ENCODE data around the gene FERMT3.

Gene FERMT3

DNA sequence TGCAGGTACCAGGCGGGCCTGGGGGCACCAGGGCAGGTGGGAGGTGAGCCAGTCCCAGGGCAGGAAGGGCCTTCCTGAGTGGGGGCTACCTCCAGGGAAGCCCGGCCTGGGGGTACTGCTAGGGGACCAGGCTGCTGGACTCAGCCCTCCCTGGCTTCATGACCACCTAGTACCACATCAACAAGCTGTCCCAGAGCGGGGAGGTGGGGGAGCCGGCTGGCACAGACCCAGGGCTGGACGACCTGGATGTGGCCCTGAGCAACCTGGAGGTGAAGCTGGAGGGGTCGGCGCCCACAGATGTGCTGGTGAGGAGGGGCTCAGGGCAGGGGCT, 12.8 kb downstream of the FERMT3 start:
- Histone ChIP-seq H3K27ac (ENCODE audit: insufficient read depth in 1 of 2, low read depth in 1 of 2, low read length in 2 of 2, poor library complexity in 1 of 2, severe bottlenecking in 2 of 2) (no peak overlapping the region), H3K9me3 (ENCODE audit: control extremely low read depth in 1 of 5, control insufficient read depth in 4 of 5, insufficient read depth in 2 of 5, low read depth in 1 of 5, low read length in 4 of 5) (no peaks in the 10 kb centered on the region), H3K27me3 (replicated peaks in 2 of 5; ENCODE audit: control insufficient read depth in 4 of 5, insufficient read depth in 5 of 5, low read length in 4 of 5) (no peaks in the 10 kb centered on the region), H3K4me3 (ENCODE audit: control insufficient read depth in 1 of 7, extremely low read depth in 1 of 7, insufficient read depth in 4 of 7, low read depth in 2 of 7, low read length in 6 of 7) (no peak overlapping the region), H3K4me1 (ENCODE audit: control extremely low read depth in 1 of 4, control insufficient read depth in 4 of 4, insufficient read depth in 4 of 4, low read length in 3 of 4) (peaks cover 0 to under 1% (median 0%) of the 10 kb centered on the region in 4 experiments), H3K36me3 (ENCODE audit: control insufficient read depth in 4 of 4, insufficient read depth in 4 of 4, low read length in 3 of 4) (peaks cover 12 to 75% (median 52%) of the 10 kb centered on the region in 4 experiments)
- ChIA-PET POLR2A (interaction anchor here (0.9 to 5.7 kb wide), 2 partner anchors 9 to 14 kb away, joined by 3 to 49 read pairs; partner anchors contain the start of gene FERMT3), CTCF (interaction anchor here (1.0 to 16.0 kb wide), 4 partner anchors 8 to 85 kb away, joined by 4 to 321 read pairs (median 5); partner anchors contain the start of gene FERMT3)
- no peak for DNase-seq
- WGBS (ENCODE audit: insufficient coverage), result 94% methylated on average over 6 of the region's 7 CpGs

DNA sequence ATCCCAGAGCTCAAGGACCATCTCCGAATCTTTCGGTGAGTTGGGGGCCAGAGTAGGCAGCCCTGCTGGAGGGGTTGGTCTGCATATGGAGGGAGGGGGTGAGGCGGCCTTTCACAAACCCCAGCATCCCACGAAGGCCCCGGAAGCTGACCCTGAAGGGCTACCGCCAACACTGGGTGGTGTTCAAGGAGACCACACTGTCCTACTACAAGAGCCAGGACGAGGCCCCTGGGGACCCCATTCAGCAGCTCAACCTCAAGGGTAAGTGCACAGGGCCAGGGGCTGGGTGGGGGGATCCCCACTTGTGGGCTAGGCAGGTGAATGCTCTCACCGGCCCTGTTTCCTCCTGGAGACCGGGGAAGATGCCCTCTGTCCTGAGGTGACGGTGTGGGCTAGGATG, 13.2 kb downstream of the FERMT3 start:
- DNase-seq, result no peak
- peaks cover 0 to 5% (median 1%) of the 10 kb centered on the region in 4 experiments for H3K4me1 ChIP-seq (ENCODE audit: control extremely low read depth in 1 of 4, control insufficient read depth in 4 of 4, insufficient read depth in 4 of 4, low read length in 3 of 4)
- no peaks in the 10 kb centered on the region for H3K27me3 ChIP-seq (replicated peaks in 2 of 5; ENCODE audit: control insufficient read depth in 4 of 5, insufficient read depth in 5 of 5, low read length in 4 of 5)
- H3K27ac ChIP-seq (ENCODE audit: insufficient read depth in 1 of 2, low read depth in 1 of 2, low read length in 2 of 2, poor library complexity in 1 of 2, severe bottlenecking in 2 of 2), result no peak overlapping the region
- no peak overlapping the region for H3K4me3 ChIP-seq (ENCODE audit: control insufficient read depth in 1 of 7, extremely low read depth in 1 of 7, insufficient read depth in 4 of 7, low read depth in 2 of 7, low read length in 6 of 7)
- ChIA-PET CTCF (interaction anchor here (2.0 to 16.0 kb wide), 2 partner anchors 11 to 84 kb away, joined by 4 to 321 read pairs; partner anchors contain the start of gene FERMT3), POLR2A (interaction anchor here (0.6 to 5.7 kb wide), 3 partner anchors 9 to 283 kb away, joined by 3 to 49 read pairs (median 3); partner anchors contain the start of gene FERMT3)
- H3K36me3 ChIP-seq (ENCODE audit: control insufficient read depth in 4 of 4, insufficient read depth in 4 of 4, low read length in 3 of 4), result peaks cover 12 to 73% (median 53%) of the 10 kb centered on the region in 4 experiments
- H3K9me3 ChIP-seq (ENCODE audit: control extremely low read depth in 1 of 5, control insufficient read depth in 4 of 5, insufficient read depth in 2 of 5, low read depth in 1 of 5, low read length in 4 of 5), result no peaks in the 10 kb centered on the region
- WGBS (ENCODE audit: insufficient coverage), result 100% methylated on average over 3 of the region's 10 CpGs

DNA sequence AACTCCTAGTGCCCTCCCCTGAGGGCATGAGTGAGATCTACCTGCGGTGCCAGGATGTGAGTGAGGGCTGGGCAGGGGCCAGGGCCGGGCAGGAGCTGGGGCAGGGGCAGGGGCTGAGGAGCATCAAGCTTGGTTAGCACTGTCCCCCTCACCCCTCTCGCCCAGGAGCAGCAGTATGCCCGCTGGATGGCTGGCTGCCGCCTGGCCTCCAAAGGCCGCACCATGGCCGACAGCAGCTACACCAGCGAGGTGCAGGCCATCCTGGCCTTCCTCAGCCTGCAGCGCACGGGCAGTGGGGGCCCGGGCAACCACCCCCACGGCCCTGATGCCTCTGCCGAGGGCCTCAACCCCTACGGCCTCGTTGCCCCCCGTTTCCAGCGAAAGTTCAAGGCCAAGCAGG, 13.8 kb downstream of the FERMT3 start:
- Histone ChIP-seq H3K27ac (ENCODE audit: insufficient read depth in 1 of 2, low read depth in 1 of 2, low read length in 2 of 2, poor library complexity in 1 of 2, severe bottlenecking in 2 of 2) (no peak overlapping the region), H3K4me3 (ENCODE audit: control insufficient read depth in 1 of 7, extremely low read depth in 1 of 7, insufficient read depth in 4 of 7, low read depth in 2 of 7, low read length in 6 of 7) (no peak overlapping the region), H3K36me3 (ENCODE audit: control insufficient read depth in 4 of 4, insufficient read depth in 4 of 4, low read length in 3 of 4) (peaks cover 9 to 68% (median 49%) of the 10 kb centered on the region in 4 experiments), H3K4me1 (ENCODE audit: control extremely low read depth in 1 of 4, control insufficient read depth in 4 of 4, insufficient read depth in 4 of 4, low read length in 3 of 4) (peaks cover 0 to 10% (median 6%) of the 10 kb centered on the region in 4 experiments), H3K9me3 (ENCODE audit: control extremely low read depth in 1 of 5, control insufficient read depth in 4 of 5, insufficient read depth in 2 of 5, low read depth in 1 of 5, low read length in 4 of 5) (no peaks in the 10 kb centered on the region), H3K27me3 (replicated peaks in 2 of 5; ENCODE audit: control insufficient read depth in 4 of 5, insufficient read depth in 5 of 5, low read length in 4 of 5) (no peaks in the 10 kb centered on the region)
- no peak for DNase-seq
- ChIA-PET POLR2A (interaction anchor here (0.6 to 0.9 kb wide), 2 partner anchors 10 to 284 kb away, joined by 3 read pairs; no protein-coding TSS in a partner anchor), CTCF (interaction anchor here (16.0 kb wide), 1 partner anchor 12 kb away, joined by 321 read pairs; the partner anchor contains the start of gene FERMT3)
- whole genome bisulfite sequencing (ENCODE audit: insufficient coverage), result 100% methylated on average over 16 of the region's 17 CpGs

- peaks cover 0 to 16% (median 11%) of the 10 kb centered on the region in 4 experiments for H3K4me1 ChIP-seq (ENCODE audit: control extremely low read depth in 1 of 4, control insufficient read depth in 4 of 4, insufficient read depth in 4 of 4, low read length in 3 of 4)
- DNase-seq, result no peak
- H3K27me3 ChIP-seq (replicated peaks in 2 of 5; ENCODE audit: control insufficient read depth in 4 of 5, insufficient read depth in 5 of 5, low read length in 4 of 5), result no peaks in the 10 kb centered on the region
- H3K36me3 ChIP-seq (ENCODE audit: control insufficient read depth in 4 of 4, insufficient read depth in 4 of 4, low read length in 3 of 4), result peaks cover 9 to 63% (median 49%) of the 10 kb centered on the region in 4 experiments
- ChIA-PET POLR2A (no interaction called here), CTCF (interaction anchor here (16.0 kb wide), 1 partner anchor 13 kb away, joined by 321 read pairs; the partner anchor contains the start of gene FERMT3)
- H3K9me3 ChIP-seq (ENCODE audit: control extremely low read depth in 1 of 5, control insufficient read depth in 4 of 5, insufficient read depth in 2 of 5, low read depth in 1 of 5, low read length in 4 of 5), result no peaks in the 10 kb centered on the region
- 98% methylated on average over 8 of the region's 14 CpGs for WGBS (ENCODE audit: insufficient coverage)
- no peak overlapping the region for H3K4me3 ChIP-seq (ENCODE audit: control insufficient read depth in 1 of 7, extremely low read depth in 1 of 7, insufficient read depth in 4 of 7, low read depth in 2 of 7, low read length in 6 of 7)
- H3K27ac ChIP-seq (ENCODE audit: insufficient read depth in 1 of 2, low read depth in 1 of 2, low read length in 2 of 2, poor library complexity in 1 of 2, severe bottlenecking in 2 of 2), result no peak overlapping the region
Observed at GRCh38 chr11:64220798-64221197, 14.3 kb downstream of the FERMT3 start.

- DNase-seq, result no peak
- ChIA-PET CTCF (interaction anchor here (0.8 to 16.0 kb wide), 4 partner anchors 14 to 34 kb away, joined by 3 to 321 read pairs (median 10); partner anchors contain the start of genes FERMT3, FKBP2 and PLCB3), POLR2A (interaction anchor here (2.1 kb wide), 1 partner anchor 16 kb away, joined by 20 read pairs; the partner anchor contains the start of gene FERMT3)
- Histone ChIP-seq H3K36me3 (ENCODE audit: control insufficient read depth in 4 of 4, insufficient read depth in 4 of 4, low read length in 3 of 4) (peaks cover 5 to 55% (median 44%) of the 10 kb centered on the region in 4 experiments), H3K4me3 (ENCODE audit: control insufficient read depth in 1 of 7, extremely low read depth in 1 of 7, insufficient read depth in 4 of 7, low read depth in 2 of 7, low read length in 6 of 7) (no peak overlapping the region), H3K27ac (ENCODE audit: insufficient read depth in 1 of 2, low read depth in 1 of 2, low read length in 2 of 2, poor library complexity in 1 of 2, severe bottlenecking in 2 of 2) (no peak overlapping the region), H3K4me1 (ENCODE audit: control extremely low read depth in 1 of 4, control insufficient read depth in 4 of 4, insufficient read depth in 4 of 4, low read length in 3 of 4) (peaks cover 0 to 32% (median 26%) of the 10 kb centered on the region in 4 experiments), H3K27me3 (replicated peaks in 2 of 5; ENCODE audit: control insufficient read depth in 4 of 5, insufficient read depth in 5 of 5, low read length in 4 of 5) (no peaks in the 10 kb centered on the region), H3K9me3 (ENCODE audit: control extremely low read depth in 1 of 5, control insufficient read depth in 4 of 5, insufficient read depth in 2 of 5, low read depth in 1 of 5, low read length in 4 of 5) (no peaks in the 10 kb centered on the region)
- 83% methylated on average over 7 of the region's 9 CpGs for WGBS (ENCODE audit: insufficient coverage)
Observed at GRCh38 chr11:64222651-64223000, 16.1 kb downstream of the FERMT3 start.

GRCh38 chr11:64223001-64223651, 16.6 kb downstream of the FERMT3 start:
- no peak overlapping the region for H3K4me3 ChIP-seq (ENCODE audit: control insufficient read depth in 1 of 7, extremely low read depth in 1 of 7, insufficient read depth in 4 of 7, low read depth in 2 of 7, low read length in 6 of 7)
- H3K27me3 ChIP-seq (replicated peaks in 2 of 5; ENCODE audit: control insufficient read depth in 4 of 5, insufficient read depth in 5 of 5, low read length in 4 of 5), result no peaks in the 10 kb centered on the region
- H3K4me1 ChIP-seq (ENCODE audit: control extremely low read depth in 1 of 4, control insufficient read depth in 4 of 4, insufficient read depth in 4 of 4, low read length in 3 of 4), result peaks cover 0 to 32% (median 27%) of the 10 kb centered on the region in 4 experiments
- POLR2A ChIA-PET, result interaction anchor here (1.0 to 2.1 kb wide), 2 partner anchors 9 to 16 kb away, joined by 3 to 20 read pairs; partner anchors contain the start of gene FERMT3
- CTCF ChIA-PET, result interaction anchor here (0.8 to 16.0 kb wide), 8 partner anchors 13 to 81 kb away, joined by 3 to 321 read pairs (median 4); partner anchors contain the start of genes FERMT3, FKBP2 and PLCB3
- peaks cover 4 to 53% (median 41%) of the 10 kb centered on the region in 4 experiments for H3K36me3 ChIP-seq (ENCODE audit: control insufficient read depth in 4 of 4, insufficient read depth in 4 of 4, low read length in 3 of 4)
- H3K27ac ChIP-seq (ENCODE audit: insufficient read depth in 1 of 2, low read depth in 1 of 2, low read length in 2 of 2, poor library complexity in 1 of 2, severe bottlenecking in 2 of 2), result no peak overlapping the region
- WGBS (ENCODE audit: insufficient coverage), result 91% methylated on average over 18 of the region's 24 CpGs
- DNase-seq, result no peak
- H3K9me3 ChIP-seq (ENCODE audit: control extremely low read depth in 1 of 5, control insufficient read depth in 4 of 5, insufficient read depth in 2 of 5, low read depth in 1 of 5, low read length in 4 of 5), result no peaks in the 10 kb centered on the region
